Right kidney (tissue), 1 donor: ENCODE measurements around the gene SMARCC1.
"Not testable (repeated sequence)": the region's sequence is repeated elsewhere in the genome, so short reads cannot be mapped to it uniquely, and the experiment has no call there.

Experiments used
- DNase-seq: peaks from one replicate; pipeline ENCODE4 v3.0.0-alpha.2; 2016

The SMARCC1 gene

GRCh38 chr3:47772788-47773187 lies 8.9 kb downstream of the SMARCC1 start:
- no peak for DNase-seq

- no peak for DNase-seq
Measured at GRCh38 chr3:47772047-47772446, 9.6 kb downstream of the SMARCC1 start.

- DNase-seq = no peak
Measured at GRCh38 chr3:47766186-47766585, 15.5 kb downstream of the SMARCC1 start.

- no peak for DNase-seq
Measured at GRCh38 chr3:47762233-47762632, 19.5 kb downstream of the SMARCC1 start.

GRCh38 chr3:47761046-47761445 lies 20.6 kb downstream of the SMARCC1 start:
- no peak for DNase-seq

- not testable (repeated sequence) for DNase-seq
Measured at GRCh38 chr3:47760207-47760606, 21.5 kb downstream of the SMARCC1 start.

GRCh38 chr3:47758261-47759025 lies 23.2 kb downstream of the SMARCC1 start:
- DNase-seq = no peak

GRCh38 chr3:47752716-47753115 lies 29.0 kb downstream of the SMARCC1 start:
- DNase-seq = no peak

- not testable (repeated sequence) for DNase-seq
Measured at GRCh38 chr3:47750811-47751354, 30.8 kb downstream of the SMARCC1 start.

GRCh38 chr3:47747558-47747957 lies 34.1 kb downstream of the SMARCC1 start:
- DNase-seq = no peak

- no peak for DNase-seq
Measured at GRCh38 chr3:47746264-47746663, 35.4 kb downstream of the SMARCC1 start.

GRCh38 chr3:47743855-47744254 lies 37.8 kb downstream of the SMARCC1 start:
- no peak for DNase-seq

GRCh38 chr3:47743352-47743751 lies 38.3 kb downstream of the SMARCC1 start:
- not testable (repeated sequence) for DNase-seq

- no peak for DNase-seq
Measured at GRCh38 chr3:47741925-47742324, 39.8 kb downstream of the SMARCC1 start.

- no peak for DNase-seq
Measured at GRCh38 chr3:47732143-47732542, 49.5 kb downstream of the SMARCC1 start.

GRCh38 chr3:47731061-47731460 lies 50.6 kb downstream of the SMARCC1 start:
- DNase-seq = no peak

GRCh38 chr3:47722859-47723258 lies 58.8 kb downstream of the SMARCC1 start:
- DNase-seq = no peak

- not testable (repeated sequence) for DNase-seq
Measured at GRCh38 chr3:47717448-47717847, 64.2 kb downstream of the SMARCC1 start.

GRCh38 chr3:47716656-47717055 lies 65.0 kb downstream of the SMARCC1 start:
- DNase-seq = no peak

- DNase-seq = no peak
Measured at GRCh38 chr3:47715928-47716327, 65.8 kb downstream of the SMARCC1 start.

- DNase-seq = no peak
Measured at GRCh38 chr3:47714606-47715005, 67.1 kb downstream of the SMARCC1 start.

GRCh38 chr3:47713655-47714054 lies 68.0 kb downstream of the SMARCC1 start:
- no peak for DNase-seq

GRCh38 chr3:47712398-47712797 lies 69.3 kb downstream of the SMARCC1 start:
- no peak for DNase-seq

- no peak for DNase-seq
Measured at GRCh38 chr3:47711596-47711995, 70.1 kb downstream of the SMARCC1 start.
